Fibroblast of lung (primary cell): ENCODE measurements around the gene NR2C1. TPM values are rescaled to one million over a fixed set of nuclear protein-coding genes. Genes with fewer than 3 reads are reported as not detected.

Experiments
- DNase-seq, 2 donors: peaks; one replicate each; pipeline versions ENCODE4 v3.0.0 to v3.0.0-alpha.2; 2010; ENCODE audit warnings: low read depth in 2 of 2
- H2AFZ ChIP-seq: 2 replicates; pipeline ENCODE4 v1.5.1; 2012; ENCODE audit warnings: low read length, control low read depth, inconsistent platforms
- H3K27ac ChIP-seq: 2 replicates; pipeline ENCODE4 v1.5.1; 2011; ENCODE audit warnings: low read length, control low read depth; ENCODE audit not compliant: insufficient read depth
- H3K27me3 ChIP-seq: 2 replicates; pipeline ENCODE4 v1.5.1; 2011; ENCODE audit warnings: mild to moderate bottlenecking, low read length; ENCODE audit not compliant: control insufficient read depth, insufficient read depth
- H3K36me3 ChIP-seq: 2 replicates; pipeline ENCODE4 v1.5.1; 2011; ENCODE audit warnings: low read length; ENCODE audit not compliant: control insufficient read depth, insufficient read depth
- H3K4me1 ChIP-seq: 2 replicates; pipeline ENCODE4 v1.5.1; 2011; ENCODE audit warnings: low read length; ENCODE audit not compliant: control insufficient read depth, insufficient read depth; ENCODE audit errors: extremely low read depth
- H3K4me2 ChIP-seq: 2 replicates; pipeline ENCODE4 v1.5.1; 2011; ENCODE audit warnings: low read length, control low read depth; ENCODE audit not compliant: insufficient read depth; ENCODE audit errors: extremely low read depth
- H3K4me3 ChIP-seq, 4 experiments: fragments of 200-600 bp in 1 of 4; sonication (generic) in 1 of 4; replicated peaks in 1 of 4; 2 replicates each; pipeline ENCODE4 v1.5.1; 2011 to 2016; ENCODE audit warnings: low read length in 4 of 4, low read depth in 3 of 4, mild to moderate bottlenecking in 3 of 4, control low read depth in 2 of 4, inconsistent platforms in 1 of 4, mixed read lengths in 1 of 4; ENCODE audit not compliant: insufficient read depth in 1 of 4; ENCODE audit errors: control extremely low read depth in 1 of 4
- H3K79me2 ChIP-seq: 2 replicates; pipeline ENCODE4 v1.5.1; 2012; ENCODE audit warnings: mild to moderate bottlenecking, low read length, inconsistent platforms; ENCODE audit not compliant: control insufficient read depth, insufficient read depth
- H3K9ac ChIP-seq: 2 replicates; pipeline ENCODE4 v1.5.1; 2011; ENCODE audit warnings: mild to moderate bottlenecking, low read length, control low read depth; ENCODE audit not compliant: insufficient read depth
- H3K9me3 ChIP-seq: 2 replicates; pipeline ENCODE4 v1.5.1; 2012; ENCODE audit warnings: low read depth, low read length; ENCODE audit not compliant: control insufficient read depth, insufficient read depth
- H4K20me1 ChIP-seq: 2 replicates; pipeline ENCODE4 v1.5.1; 2011; ENCODE audit warnings: low read length; ENCODE audit not compliant: control insufficient read depth, insufficient read depth; ENCODE audit errors: extremely low read depth
- CTCF ChIP-seq, 2 donors: IDR thresholded peaks in 1 of 2; conservative IDR thresholded peaks in 1 of 2; 1 replicate in 1 of 2; 2 replicates in 1 of 2; pipeline ENCODE4 v1.5.1; 2011 to 2012; ENCODE audit warnings: low read length in 2 of 2, control low read depth in 1 of 2, inconsistent platforms in 1 of 2, low read depth in 1 of 2, mild to moderate bottlenecking in 1 of 2
- EZH2 ChIP-seq: IDR thresholded peaks from 2 replicates; pipeline ENCODE4 v1.5.1; 2012; ENCODE audit warnings: low read length, control low read depth, mild to moderate bottlenecking; ENCODE audit errors: missing control alignments
- polyA minus RNA-seq: library from RNA; depleted of rRNA, polyadenylated mRNA; stranded (reverse); fragments of >200 nt; gene quantifications from 2 replicates; pipeline ENCODE4 v1.2.3, GENCODE V29; 2011; ENCODE audit warnings: low replicate concordance
- polyA plus RNA-seq, 2 donors: library from polyadenylated mRNA; depleted of rRNA in 1 of 2; stranded (reverse) in 1 of 2; unstranded in 1 of 2; fragments of >200 nt; gene quantifications; 2 replicates each; pipeline ENCODE4 v1.2.1, GENCODE V29; 2011 to 2012; ENCODE audit warnings: missing spikeins in 1 of 2
- total RNA-seq: library from RNA; depleted of rRNA; stranded (reverse); fragments of >200 nt; gene quantifications from 2 replicates; pipeline ENCODE4 v1.2.1, GENCODE V29; 2014

The NR2C1 gene
- total RNA-seq (21.8 and 25.6 TPM in 2 replicates), polyA plus RNA-seq (15.6 and 27.0 TPM in 2 replicates), polyA minus RNA-seq (0.12 and 3.7 TPM in 2 replicates)
- polyA plus RNA-seq (2012) = 13.6 and 17.9 TPM in 2 replicates

- no peak for TF ChIP-seq EZH2
- no peak for TF ChIP-seq CTCF (conservative IDR thresholded peaks at IDR 0.05 in 1 of 2, IDR thresholded peaks at IDR 0.05 in 1 of 2; ENCODE audit: low read depth in 1 of 2, low read length in 2 of 2)
- Histone ChIP-seq H3K79me2 (peaks cover 13% of the 10 kb centered on the region), H4K20me1 (no peaks in the 10 kb centered on the region), H3K4me1 (no peaks in the 10 kb centered on the region), H3K36me3 (no peaks in the 10 kb centered on the region), H2AFZ (peak within 1 kb of the TSS; percentile 90), H3K4me2 (peak within 1 kb of the TSS; percentile 88), H3K4me3 (peak within 1 kb of the TSS; percentile 85 to 98 (median 92)), H3K9me3 (no peaks in the 10 kb centered on the region), H3K27me3 (no peaks in the 10 kb centered on the region), H3K9ac (peak within 1 kb of the TSS; percentile 86), H3K27ac (peak within 1 kb of the TSS; percentile 60)
- DNase-seq = peak; percentile 90 to 95
Measured at GRCh38 chr12:95072900-95073697, at the start of gene NR2C1. Gene NR2C1, minus strand, starts transcription at chr12:95073618. Its CDS starts 6,234 bp downstream, at chr12:95067384.

DNA sequence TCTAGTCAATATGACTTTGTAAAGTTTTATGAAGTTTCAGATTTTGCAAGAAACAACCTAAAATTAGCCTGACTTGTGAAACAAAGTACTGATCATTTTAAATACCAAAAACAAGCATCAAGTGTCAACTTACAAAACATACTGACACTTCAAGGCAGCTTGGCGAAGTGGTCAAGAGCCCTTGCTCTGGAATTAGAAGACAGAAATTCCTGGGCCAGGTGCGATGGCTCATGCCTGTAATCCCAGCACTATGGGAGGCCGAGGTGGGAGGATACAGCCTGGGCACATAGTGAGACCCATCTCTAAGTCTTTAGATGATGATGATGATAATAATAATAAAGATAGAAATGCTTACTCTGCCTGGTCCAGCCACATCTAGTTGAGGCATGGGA, 45.4 kb upstream of the NR2C1 start:
- peaks cover 14% of the 10 kb centered on the region for H3K4me1 ChIP-seq
- no peak overlapping the region for H2AFZ ChIP-seq
- peak overlapping the region; percentile 64 for H3K4me2 ChIP-seq
- H3K9ac ChIP-seq = no peak overlapping the region
- no peaks in the 10 kb centered on the region for H3K36me3 ChIP-seq
- H3K27ac ChIP-seq = peak overlapping the region; percentile 77
- no peaks in the 10 kb centered on the region for H3K79me2 ChIP-seq
- H4K20me1 ChIP-seq = no peaks in the 10 kb centered on the region
- peak in 1 of 2 donors; percentile 64 for DNase-seq
- H3K9me3 ChIP-seq = no peaks in the 10 kb centered on the region
- TF ChIP-seq CTCF (conservative IDR thresholded peaks at IDR 0.05 in 1 of 2, IDR thresholded peaks at IDR 0.05 in 1 of 2; ENCODE audit: low read depth in 1 of 2, low read length in 2 of 2) (no peak), EZH2 (no peak)
- no peaks in the 10 kb centered on the region for H3K27me3 ChIP-seq
- no peak overlapping the region for H3K4me3 ChIP-seq

GRCh38 chr12:95118138-95118787, 44.8 kb upstream of the NR2C1 start:
- H3K27ac ChIP-seq = peak overlapping the region; percentile 77
- no peaks in the 10 kb centered on the region for H3K79me2 ChIP-seq
- H3K4me2 ChIP-seq = peak overlapping the region; percentile 64
- no peaks in the 10 kb centered on the region for H3K36me3 ChIP-seq
- H3K9ac ChIP-seq = no peak overlapping the region
- no peak for TF ChIP-seq CTCF (conservative IDR thresholded peaks at IDR 0.05 in 1 of 2, IDR thresholded peaks at IDR 0.05 in 1 of 2; ENCODE audit: low read depth in 1 of 2, low read length in 2 of 2)
- no peak for TF ChIP-seq EZH2
- H3K9me3 ChIP-seq = no peaks in the 10 kb centered on the region
- peak; percentile 72 to 93 for DNase-seq
- H2AFZ ChIP-seq = no peak overlapping the region
- H3K4me3 ChIP-seq = no peak overlapping the region
- no peaks in the 10 kb centered on the region for H4K20me1 ChIP-seq
- peaks cover 14% of the 10 kb centered on the region for H3K4me1 ChIP-seq
- H3K27me3 ChIP-seq = no peaks in the 10 kb centered on the region
